ENCODE results near the gene C8B.

Gene C8B

DNA sequence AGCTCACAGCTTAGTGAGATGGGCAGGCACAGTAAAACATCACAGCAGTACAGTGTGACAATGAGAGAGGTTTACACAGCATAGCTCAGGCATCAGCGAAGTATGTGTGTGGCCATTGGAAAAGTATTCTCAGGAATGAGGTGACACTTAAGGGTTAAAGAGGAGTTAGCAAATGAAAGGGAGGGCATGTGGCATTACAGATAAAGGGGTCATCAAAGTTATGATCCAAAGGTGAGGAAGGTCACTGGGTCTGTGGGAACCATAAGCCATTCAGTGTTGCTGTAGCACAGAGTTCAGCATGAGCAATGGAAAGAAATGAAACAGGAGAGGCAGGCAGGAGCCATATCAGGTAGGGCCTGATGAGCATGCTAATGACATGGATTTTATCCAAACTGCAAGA, 4.5 kb upstream of the C8B start:
- DNase-seq = no peak

DNA sequence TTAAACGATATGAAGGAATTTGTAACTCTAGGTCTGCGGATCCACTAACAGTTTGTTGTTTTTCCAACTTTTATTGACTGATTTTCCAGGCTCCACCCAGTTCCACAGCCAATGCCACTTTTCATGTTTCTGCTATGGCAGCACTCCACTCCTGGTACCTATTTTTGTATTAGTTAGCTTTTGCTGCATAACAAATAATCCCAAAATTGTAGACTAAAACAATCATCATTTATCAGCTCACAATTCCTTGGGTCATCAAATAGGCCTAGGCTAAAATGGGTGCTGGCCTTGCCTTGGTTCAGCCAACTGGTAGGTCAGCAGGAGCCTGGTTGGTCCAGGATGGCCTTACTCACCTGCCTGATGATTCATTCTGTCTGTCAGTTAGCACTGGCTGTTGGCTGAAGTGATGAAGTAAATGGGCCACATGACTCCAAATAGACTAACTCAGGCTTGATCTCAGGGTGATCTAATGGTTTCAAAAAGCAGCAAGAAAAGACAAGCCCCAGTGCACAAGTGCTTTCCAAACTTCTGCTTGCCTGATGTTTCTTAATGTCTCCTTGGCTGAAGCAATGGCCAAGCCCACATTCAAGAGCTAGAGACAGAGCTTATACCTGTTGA, 3.2 kb upstream of the C8B start:
- no peak for DNase-seq

DNA sequence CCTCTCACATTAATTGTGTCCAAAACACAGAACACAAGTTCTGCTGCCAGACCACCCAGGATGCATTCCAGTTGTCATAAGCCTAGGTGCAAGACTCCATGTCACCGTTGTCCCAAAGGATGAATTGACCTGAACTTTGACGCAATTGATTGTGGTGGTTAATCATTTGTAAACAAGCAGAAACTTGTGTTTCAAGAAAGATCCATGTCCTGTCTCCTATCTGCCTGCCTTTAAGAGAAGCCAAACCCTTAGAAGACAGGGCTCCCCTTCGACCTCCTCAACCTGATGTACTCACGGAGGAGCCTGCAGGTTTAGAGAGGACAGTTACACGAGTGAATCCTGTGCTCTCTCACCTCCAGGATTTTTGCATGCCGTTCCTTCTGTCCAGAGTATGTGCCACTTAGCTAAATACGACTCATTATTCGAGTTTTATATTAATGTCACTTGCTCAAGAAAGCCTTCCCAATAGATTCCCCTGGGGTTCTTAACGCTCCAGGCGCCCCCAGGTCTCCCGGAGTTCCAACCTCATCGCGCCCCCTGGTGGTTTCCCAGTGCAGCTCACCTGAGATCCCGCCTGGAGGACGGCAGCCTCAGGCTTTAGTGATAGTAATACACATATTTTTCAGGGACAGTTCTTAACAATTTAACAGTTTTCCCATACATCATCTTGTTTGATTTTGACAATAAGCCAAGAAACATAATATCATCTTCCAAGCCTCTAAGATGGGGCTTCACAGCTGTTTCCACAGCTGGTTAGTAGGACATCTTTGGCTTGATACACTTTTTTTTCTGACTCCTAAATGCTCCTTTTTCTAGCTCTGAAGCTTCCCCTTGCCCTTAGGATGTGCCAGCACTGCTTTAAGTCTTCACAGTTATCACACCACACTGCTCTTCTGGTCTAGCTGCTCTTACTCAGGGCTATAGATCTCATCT, 2.4 kb upstream of the C8B start:
- no peak for DNase-seq

DNA sequence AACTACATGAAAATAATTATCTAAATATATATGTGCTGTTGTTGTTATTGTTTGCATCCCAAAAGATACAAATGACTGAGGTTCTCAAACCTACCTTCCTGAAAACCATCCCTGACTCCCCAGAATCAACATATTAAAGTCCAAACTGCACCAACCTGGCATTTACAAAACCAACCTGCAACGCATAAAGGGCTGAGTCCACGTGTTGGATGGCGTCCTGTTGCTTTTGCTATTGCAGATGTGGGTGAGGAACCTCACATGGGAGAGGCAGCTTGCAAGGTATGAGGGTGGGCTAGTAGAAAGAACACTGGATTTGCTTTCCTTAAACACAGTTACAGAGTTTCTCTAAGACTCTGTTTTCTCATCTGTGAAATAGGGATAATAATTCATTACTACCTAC, 1.5 kb upstream of the C8B start:
- DNase-seq = no peak

DNA sequence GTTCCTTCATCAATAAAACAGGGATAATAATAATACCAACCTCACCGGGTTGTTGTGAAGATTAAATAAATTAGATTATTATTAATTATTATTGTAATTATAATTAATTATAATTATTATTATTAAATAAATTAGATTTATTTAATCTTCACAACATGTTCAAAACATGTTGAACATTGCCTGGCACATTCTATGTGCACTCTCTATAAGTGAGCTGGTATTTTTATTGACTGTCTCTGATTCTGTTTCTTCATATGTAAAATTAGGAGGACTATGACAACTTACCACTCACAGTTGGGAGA, 834 bp upstream of the C8B start:
- no peak for DNase-seq

DNA sequence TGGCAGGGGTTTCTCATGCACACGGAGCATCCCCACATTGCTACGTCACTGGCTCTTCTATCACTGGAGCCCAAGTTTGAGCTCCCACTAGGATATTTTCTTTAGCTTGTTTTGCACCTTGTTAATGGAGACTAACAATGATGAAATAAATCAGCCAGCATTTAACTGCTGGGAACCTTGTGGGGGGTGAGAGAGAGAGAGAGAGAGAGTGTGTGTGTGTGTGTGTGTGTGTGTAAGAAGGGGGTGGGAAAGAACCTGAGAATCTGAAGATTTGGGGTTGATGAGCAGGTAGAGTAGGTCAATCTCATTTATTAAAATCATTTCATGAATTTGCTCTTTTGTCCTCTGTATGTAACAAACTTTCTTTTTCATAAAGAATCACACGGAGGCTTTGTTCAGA, 624 bp downstream of the C8B start:
- no peak for DNase-seq

DNA sequence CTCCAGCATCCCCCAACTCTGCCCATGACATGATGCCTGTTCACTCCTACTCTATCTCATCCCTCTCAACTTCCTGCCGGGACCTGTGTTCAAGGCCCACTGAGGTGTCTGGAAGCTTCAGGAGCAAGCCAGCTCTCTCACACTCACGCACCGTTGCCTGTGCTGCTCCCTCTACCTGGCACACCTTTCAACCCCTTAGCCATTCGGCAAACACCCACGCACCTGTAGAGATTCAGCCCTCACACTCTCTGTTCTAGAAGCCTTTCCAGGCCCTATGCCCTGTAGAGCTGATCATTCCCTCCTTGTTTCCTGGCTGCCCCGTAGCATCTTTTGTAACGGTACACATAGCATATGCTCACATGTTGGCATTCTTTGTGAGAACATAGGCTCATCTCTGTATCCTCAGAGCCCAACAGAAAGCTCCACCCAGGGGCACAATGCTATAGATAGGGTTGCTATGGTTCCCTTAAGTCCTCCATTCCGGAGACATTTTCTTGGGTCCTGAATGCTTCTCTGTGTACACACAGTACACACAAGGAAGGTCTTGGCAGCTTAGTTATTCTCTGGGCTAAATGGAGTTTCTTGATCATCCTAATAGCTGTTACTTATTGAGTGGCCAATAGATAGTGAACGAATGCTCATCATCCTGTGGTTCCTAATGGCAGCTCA, 1.3 kb downstream of the C8B start:
- no peak for DNase-seq

DNA sequence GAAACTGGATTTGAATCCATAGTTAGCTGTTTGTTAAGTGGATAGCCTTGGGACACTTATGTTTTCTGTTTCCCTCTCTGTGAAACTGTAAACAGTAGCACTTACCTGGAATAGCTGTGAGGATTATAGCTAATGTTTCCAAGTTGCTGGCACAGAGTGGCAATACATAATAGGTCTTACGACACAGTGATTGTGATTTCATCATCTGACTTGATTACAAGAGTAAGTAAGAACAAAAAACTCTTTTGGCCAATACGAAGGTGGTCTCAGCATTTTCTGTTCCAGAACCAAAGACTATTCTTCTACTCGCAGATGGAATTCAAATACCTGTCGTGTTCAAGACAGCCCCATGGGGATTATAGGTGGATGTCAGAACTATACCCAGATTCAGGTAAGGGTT, 2.1 kb downstream of the C8B start:
- no peak for DNase-seq

DNA sequence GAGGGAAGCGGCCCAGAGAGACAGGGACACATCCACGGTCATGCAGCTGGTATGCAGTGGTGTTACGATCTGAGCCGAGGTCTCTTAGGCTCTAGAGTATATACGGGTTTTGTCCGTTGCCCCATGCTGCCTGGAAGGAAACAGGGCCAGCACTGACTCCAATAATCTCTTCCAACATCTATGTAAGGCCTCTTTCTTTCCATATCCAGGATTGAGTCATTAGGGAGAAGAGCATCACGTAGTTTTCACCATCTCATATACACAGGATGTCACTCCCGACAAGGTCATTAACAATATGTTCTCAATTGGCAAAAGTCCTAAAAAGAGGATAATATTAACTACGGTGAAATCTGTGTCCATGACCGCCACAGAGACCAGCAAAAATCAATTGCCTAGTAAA, 4.4 kb downstream of the C8B start:
- no peak for DNase-seq

DNA sequence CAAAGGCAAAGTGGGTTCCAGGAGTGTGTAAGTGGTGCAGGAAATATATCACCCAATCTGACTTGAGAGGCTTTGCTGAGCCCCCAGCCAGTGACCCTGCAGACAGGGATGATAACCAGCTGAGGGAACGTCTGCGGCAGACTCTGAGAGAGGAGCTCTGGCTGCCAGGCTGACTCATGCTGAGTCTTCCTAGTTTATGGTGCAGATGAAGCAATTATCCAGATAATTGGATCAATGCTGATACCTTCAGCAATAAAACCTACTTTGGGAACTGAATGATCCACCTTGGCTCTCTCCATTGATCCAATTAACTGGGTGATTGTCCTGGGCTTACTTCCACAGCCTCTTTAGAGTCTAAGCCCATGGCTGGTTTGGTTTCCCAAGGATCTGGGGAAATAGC, 7.3 kb downstream of the C8B start:
- DNase-seq = no peak

DNA sequence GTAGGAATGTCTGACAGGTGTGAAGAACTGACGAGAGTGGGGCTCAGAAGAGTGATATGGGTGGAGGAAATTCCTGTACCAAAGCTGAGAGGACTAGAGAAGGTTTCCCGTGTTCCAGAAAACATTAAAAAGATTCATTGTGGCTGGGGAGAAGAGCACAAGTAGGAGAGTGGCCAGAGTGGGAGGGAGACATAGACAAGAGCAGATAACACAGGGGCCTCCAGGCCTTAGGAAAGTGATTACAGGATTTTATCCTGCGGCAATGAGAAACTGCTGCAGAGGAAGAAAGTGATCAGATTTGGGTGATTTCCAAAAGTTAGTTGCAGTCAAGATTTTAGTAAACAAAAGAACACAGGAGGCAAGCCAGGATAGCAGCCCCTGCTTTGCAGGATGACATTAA, 7.9 kb downstream of the C8B start:
- DNase-seq = no peak

DNA sequence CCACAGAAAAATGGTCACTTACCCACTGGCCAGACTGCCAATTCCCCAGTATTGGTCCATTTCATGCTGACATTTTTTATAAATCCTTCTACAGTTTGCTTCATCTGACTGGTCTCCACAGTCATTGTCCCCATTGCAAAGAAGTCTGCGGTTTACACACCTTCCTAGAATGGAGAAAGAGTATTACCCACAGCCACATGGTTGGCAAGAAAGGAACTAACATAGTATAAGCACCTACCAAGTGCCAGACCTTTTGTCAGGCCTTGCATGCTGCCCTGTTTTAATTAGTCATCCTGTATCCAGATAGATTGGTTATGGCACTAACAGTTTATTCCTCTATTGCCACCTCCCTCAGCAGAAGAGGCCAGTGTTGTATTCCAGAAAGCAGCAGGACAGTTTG, 11.2 kb downstream of the C8B start:
- DNase-seq = no peak

DNA sequence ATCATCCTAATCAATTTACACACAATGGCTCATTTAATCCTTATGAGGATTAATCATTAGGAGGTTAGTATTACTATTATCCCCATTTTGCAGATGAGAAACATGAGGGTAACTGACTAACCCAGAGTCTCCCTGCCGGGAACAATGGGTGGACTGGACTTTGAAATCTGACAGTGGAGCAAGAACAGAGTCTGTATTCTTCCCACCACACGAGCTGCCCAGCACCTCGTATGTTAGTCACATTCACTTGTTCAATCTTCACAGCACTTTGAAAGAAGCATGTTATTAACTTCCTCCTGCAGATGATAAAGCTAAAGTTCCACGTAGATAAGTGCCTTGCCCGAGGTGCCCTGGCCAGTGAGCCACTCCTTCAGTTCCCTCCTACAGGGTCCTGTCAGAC, 12.4 kb downstream of the C8B start:
- no peak for DNase-seq

DNA sequence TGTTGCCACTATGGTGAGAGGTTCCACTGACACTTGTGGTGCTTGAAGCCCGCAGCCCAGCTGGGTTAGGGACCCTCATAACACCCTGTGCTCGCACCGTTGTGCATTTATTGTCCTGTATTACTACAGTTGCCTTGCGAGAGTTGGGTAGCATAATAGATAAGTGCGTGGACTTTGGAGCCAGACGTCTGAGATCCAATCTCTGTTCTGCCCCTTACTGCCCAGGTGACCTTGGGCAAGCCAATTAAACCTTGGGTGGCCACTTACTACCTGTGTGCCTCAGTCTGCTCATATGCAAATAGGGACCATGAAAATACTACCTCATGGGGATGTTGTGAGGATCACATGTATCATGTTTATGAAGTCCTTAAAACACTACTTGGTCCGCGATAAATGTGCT, 13.3 kb downstream of the C8B start:
- DNase-seq = no peak

DNA sequence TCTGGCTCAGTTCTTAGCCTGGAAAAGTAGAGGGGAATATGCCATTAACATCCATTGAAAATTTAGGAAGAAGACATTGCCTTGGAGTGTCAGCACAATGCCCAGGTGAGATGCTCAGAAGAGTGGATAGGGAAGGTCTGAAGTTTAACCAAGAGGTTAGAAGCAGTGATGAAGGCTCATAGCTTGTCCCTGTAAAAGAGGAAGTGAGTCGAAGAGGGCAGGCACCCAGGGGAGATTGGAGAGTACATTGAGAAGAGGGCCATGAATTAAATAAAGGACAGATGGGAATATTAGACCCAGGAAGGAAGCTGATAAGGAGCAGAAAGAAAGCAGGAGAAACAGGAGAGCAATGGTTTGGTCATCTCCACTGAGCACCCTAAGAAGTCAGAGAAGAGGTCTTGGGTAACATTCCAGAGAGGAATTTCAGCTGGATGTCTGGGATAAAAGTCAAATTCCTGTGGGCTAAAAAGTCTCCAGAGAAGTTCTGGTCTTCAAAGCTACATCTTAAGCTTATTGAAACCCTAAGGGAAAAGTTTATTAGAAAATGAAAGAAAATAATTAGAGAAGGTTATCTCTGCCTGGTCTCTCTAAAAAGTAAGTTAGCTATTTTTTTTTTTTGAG, 17.3 kb downstream of the C8B start:
- no peak for DNase-seq

DNA sequence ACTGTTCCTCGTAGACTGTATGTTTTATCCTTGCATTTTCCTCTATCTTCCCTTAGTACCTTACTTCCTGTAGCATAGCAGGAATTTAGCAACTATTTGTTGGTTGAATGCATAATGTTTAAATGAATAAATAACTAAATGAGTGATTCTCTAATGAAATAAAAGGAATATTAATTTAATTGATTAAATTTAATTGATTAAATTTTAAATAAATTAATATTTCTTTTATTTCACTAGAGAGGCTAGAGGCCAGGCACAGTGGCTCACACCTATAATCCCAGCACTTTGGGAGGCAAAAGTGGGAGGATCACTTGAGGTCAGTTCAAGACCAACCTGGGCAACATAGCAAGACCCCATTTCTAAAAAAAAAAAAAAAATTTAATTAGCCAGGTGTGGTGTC, 25.8 kb downstream of the C8B start:
- no peak for DNase-seq

DNA sequence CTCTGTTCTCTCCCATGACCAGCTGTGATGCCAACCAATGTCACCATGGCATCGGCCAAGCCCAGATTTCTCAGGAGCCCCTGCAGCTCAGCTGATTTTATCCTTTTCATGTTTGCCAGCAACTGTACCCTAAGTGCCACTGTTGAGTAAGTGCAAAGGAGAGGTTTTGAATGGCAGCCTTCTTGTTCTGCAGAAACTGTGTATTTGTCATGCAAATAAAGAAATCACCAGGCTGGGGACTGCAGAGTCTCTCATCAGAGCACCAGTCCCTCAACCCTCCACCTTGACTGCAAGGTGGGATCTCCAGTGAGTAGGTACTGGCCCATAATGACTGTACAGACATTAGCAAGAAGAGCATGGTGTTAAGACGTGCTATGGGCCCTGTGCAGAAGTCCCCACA, 26.6 kb downstream of the C8B start:
- DNase-seq = no peak

DNA sequence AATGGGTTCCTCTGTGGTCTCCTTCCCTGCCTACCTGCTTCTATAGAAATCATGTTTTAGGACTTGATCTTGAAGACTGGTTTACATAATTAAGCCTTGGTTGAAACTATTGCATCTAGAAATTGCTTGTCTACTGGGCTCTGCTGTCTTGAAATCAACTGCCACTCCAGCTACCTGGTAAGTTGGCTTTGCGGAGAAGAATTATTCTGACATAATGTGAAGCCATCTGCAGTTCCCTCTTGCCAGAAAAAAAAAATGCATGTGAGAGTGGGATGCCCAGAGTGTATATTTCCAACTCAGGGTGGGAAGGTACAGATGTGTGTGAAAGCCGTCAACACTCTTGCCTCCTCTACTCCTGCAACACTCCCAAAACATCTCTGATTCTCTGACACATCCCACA, 27.2 kb downstream of the C8B start:
- no peak for DNase-seq

DNA sequence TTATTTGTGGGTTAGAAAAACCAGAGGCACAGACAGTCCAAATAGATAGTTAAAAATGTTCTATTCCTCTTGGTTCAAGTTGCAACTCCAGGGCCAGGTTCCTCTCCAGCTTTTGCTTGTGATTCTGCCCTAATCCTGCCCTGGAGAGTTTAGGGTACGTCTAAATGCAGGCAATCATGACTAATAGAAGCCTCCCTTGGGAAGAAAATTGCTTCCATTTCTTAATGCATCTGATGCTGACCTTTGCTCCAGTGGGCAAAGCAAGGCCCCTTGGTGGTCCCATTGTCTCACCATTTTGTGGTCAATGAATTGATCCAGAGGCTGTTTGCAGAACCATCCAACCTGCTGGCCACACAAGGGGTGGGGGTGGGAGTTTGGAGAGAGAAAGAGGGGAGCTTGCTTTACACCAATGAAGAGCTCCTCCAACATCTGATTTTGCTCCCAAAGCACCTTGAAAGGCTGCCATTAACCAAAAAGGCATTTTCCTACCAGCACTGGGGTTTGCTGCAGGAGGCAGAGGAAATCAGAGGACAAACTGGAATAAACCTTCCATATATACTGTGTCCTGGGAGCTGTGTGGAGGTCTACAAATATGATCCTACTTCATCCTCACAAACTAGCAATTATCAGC, 31.3 kb downstream of the C8B start:
- DNase-seq = no peak

DNA sequence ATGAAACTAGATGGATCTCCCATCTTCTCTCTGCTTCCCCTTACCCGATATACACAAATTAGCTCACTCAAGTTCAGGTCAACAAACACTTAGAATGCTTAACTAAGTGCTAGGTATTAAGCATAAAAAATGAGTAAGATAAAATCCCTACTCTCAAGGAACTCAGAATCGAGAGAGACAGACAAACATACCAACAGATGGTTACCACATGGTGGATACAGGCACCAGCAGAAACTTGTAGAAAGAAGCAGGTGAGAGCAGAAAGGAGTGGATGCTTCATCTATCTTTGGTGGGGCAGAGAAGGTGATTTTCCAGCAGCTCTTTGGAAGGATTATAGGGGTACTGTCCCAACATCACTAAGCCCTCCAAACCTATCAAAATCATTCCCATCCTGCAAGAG, 32.2 kb downstream of the C8B start:
- DNase-seq = no peak

DNA sequence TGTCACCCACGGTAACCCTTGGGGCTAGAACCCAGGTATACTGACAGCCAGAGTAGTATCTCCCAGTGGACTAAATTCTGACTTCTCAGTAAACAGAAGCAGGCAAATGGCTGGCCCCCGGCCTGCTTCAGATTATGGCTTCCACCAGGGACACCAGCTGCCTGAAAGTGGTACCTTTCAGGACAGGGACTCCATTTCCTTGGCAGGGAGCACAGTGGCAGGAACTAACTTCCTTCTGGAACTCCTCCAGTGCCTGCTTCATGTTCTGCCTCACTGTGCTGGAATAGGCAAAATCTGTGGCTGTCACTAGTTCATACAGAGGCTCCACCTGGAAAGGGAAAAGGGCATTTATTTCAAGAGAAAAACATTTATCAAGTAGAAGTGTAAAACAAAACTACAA, 32.7 kb downstream of the C8B start:
- no peak for DNase-seq

DNA sequence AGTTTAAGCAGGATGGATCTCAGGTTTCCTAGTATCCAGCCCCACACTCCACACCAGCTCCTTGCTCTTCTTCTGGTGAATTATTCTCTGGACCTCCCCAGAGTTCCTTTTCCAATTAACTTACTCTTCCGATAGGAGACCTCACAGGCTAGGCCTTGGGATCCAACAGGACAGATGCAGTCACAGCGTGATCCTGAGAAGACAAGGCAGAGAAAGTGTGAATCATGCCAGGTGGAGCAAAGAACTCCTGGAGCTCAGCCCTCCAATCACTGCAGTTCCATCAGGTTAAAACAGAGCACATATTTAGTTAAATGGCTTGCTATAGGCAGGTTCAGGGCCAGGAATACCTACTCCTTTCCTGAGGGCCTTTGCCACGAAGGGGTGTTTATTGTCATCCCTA, 34.1 kb downstream of the C8B start:
- DNase-seq = no peak

DNA sequence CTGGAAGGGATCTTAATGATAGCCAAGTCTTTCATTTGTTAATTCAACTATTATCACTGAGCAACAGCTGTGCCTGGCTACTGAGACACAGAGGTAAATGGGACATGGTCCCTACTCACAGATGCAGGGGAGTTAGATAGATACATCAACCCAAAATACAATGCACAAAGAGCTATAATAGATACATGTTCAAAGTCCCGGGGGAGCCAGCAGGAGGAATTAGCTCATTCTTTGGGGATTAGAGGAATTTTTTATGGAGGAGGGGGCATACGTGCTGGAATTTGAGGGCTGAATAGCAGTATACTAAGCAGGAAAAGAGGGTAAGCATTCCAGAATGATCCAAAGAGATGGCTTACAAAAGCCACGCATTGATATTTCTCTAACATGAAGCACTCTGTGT, 34.6 kb downstream of the C8B start:
- DNase-seq = no peak

DNA sequence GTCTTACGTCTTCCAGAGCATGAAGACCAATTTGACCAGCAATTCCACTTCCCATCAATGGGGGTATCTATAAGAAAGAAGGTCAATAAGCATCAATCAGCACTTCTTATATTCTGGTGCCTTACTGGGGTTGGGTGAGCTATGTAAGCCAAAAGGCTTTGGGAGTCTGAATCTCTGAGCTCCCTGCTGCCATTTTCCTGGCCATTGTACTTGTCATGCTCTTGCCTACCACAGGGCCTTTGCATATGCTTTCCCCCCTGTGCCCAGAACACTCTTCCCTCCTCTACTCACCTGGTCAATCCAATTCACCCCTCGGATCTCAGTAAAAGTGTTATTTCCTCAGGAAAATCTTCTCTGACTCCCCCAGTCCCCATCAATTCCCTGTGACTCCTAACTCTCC, 36.3 kb downstream of the C8B start:
- no peak for DNase-seq

Data from DMS153 (cell line).